Naive B cell (primary cell): ENCODE measurements around the gene MYH11. TPM values are rescaled to one million over a fixed set of nuclear protein-coding genes. Genes with fewer than 3 reads are reported as not detected.

Source experiments
- ATAC-seq, 2 donors: fragments of 150-1000 bp; cut with Tn5 transposase; 2 replicates each; pipeline ENCODE4 v1.10.0; 2021; ENCODE audit warnings: low read depth in 2 of 2, mild to moderate bottlenecking in 2 of 2, moderate library complexity in 2 of 2
- DNase-seq: peaks from one replicate; pipeline ENCODE4 v3.0.0; 2022
- H3K27ac Mint-ChIP-seq, 6 donors: one replicate each; pipeline ENCODE4 v1.8.0; 2020 to 2022; ENCODE audit warnings: mild to moderate bottlenecking in 6 of 6, mixed read lengths in 6 of 6, moderate library complexity in 5 of 6, inconsistent platforms in 2 of 6
- H3K27me3 Mint-ChIP-seq, 3 donors: one replicate each; pipeline ENCODE4 v1.8.0; 2021 to 2022; ENCODE audit warnings: mixed read lengths in 3 of 3, mild to moderate bottlenecking in 1 of 3
- H3K36me3 Mint-ChIP-seq, 2 donors: one replicate each; pipeline ENCODE4 v1.8.0; 2020 to 2022; ENCODE audit warnings: mixed read lengths in 2 of 2, inconsistent platforms in 1 of 2, mild to moderate bottlenecking in 1 of 2
- H3K4me1 Mint-ChIP-seq, 3 donors: one replicate each; pipeline ENCODE4 v1.8.0; 2020 to 2022; ENCODE audit warnings: mixed read lengths in 3 of 3, inconsistent platforms in 1 of 3, mild to moderate bottlenecking in 1 of 3, moderate library complexity in 1 of 3
- H3K4me3 Mint-ChIP-seq, 8 donors: one replicate each; pipeline ENCODE4 v1.8.0; 2020 to 2022; ENCODE audit warnings: mild to moderate bottlenecking in 8 of 8, mixed read lengths in 8 of 8, moderate library complexity in 8 of 8, inconsistent platforms in 2 of 8
- H3K9me3 Mint-ChIP-seq, 7 donors: one replicate each; pipeline ENCODE4 v1.8.0; 2020 to 2022; ENCODE audit warnings: mixed read lengths in 7 of 7, mild to moderate bottlenecking in 5 of 7, inconsistent platforms in 2 of 7, moderate library complexity in 1 of 7
- polyA plus RNA-seq, 6 donors: library from polyadenylated mRNA; unstranded; fragments of 300-500 nt; fragmentation: Illumina TruSeq; gene quantifications; one replicate each; pipeline ENCODE4 v1.2.3, GENCODE V29; 2021; ENCODE audit warnings: low read depth in 6 of 6

The MYH11 gene
- 1 to 10 TPM in 1 of 6 donors, under 1 TPM in 5; 0.22 to 3.2 (median 0.49) TPM for polyA plus RNA-seq

DNA sequence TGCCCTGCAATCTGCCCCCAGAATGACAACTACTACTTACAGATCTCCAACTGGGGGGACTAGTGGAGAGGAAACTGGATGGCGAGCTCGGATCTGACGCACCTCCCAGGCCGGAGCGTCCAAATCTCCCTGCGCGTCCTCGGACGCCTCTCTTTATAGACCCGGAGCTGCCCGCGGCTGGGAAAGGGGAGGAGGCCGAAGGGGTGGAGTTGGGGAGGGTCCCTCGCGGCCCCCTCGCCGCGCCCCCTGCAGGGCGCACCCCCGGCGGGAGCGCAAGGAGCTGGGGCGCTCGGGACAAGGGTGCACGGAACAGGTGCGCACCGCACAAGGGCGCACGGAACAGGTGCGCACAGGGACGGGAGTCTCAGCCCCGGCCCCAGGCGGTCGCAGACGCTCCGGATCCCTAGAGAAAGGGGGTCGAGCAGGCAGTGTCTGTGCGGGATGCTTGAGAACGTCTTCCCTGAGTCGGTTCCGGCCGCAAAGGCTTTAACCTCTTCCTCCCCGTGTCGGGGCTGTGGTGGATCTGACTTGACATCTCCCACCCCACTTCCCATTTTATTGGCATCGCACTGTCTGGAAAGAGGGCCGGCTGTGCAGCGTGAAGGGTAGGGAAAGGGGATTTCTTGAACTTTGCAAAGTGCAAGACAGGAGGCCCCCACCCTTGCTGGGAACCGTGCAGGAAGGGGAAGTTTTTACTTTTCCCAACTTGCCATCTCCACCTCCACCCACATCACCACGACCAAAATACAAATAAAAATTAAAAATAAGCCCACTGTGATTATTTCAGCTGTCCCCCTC is at the start of gene MYH11:
MYH11 (minus strand) TSS at position 128 of the 798 bp plus-strand sequence. CDS start 18,776 bp downstream, outside the sequence.
- peak within 1 kb of the TSS in 6 of 8 donors; percentile 46 to 68 (median 60) for H3K4me3 Mint-ChIP-seq
- H3K27ac Mint-ChIP-seq = peak within 1 kb of the TSS in 1 of 6 donors; percentile 28
- no peaks in the 10 kb centered on the region for H3K9me3 Mint-ChIP-seq
- H3K27me3 Mint-ChIP-seq = peaks cover 26 to 55% (median 37%) of the 10 kb centered on the region in 3 donors
- peaks cover 5 to 8% of the 10 kb centered on the region in 2 donors for H3K36me3 Mint-ChIP-seq
- peaks cover 14 to 21% (median 19%) of the 10 kb centered on the region in 3 donors for H3K4me1 Mint-ChIP-seq
- ATAC-seq = no peak
- no peak for DNase-seq

DNA sequence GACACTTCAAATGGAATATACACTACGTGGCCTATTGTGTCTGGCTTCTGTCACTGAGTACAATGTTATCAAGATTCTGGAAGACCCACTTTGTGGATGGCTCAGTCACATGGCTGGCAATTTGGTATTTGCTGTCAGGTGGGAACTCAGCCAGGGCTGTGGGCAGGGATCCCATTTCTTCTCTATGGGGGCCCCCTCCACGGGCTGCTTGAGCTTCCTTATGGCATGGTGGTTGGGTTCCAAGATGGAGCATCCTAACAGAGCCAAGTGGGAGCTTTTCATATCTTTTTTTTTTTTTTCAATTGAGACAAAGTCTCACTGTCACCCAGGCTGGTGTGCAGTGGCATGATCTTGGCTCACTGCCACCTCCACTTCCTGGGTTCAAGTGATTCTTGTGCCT is 49.6 kb upstream of the MYH11 start:
- Mint-ChIP-seq H3K36me3 (peaks cover 0 to 7% of the 10 kb centered on the region in 2 donors), H3K4me3 (no peak overlapping the region), H3K27me3 (peaks cover 4 to 7% (median 6%) of the 10 kb centered on the region in 3 donors)

DNA sequence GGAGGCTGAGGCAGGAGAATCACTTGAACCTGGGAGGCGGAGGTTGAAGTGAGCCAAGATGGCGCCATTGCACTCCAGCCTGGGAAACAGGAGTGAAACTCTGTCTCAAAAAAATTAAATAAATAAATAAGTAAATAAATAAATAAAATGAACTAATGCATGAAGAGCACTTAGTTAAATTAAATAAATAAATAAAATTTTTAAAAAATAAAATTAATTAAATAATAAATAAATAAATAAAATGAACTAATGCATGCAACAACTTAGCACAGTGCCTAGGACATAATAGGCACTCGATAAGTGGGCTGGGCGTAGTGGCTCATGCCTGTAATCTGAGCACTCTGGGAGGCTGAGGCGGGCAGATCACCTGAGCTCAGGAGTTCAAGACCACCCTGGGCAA is 47.1 kb upstream of the MYH11 start:
- H3K4me1 Mint-ChIP-seq = peaks cover 5 to 17% (median 7%) of the 10 kb centered on the region in 3 donors
- peaks cover 0 to 6% (median 4%) of the 10 kb centered on the region in 3 donors for H3K27me3 Mint-ChIP-seq
- no peaks in the 10 kb centered on the region for H3K36me3 Mint-ChIP-seq
- H3K9me3 Mint-ChIP-seq = peaks cover 0 to 4% (median 0%) of the 10 kb centered on the region in 7 donors
- no peak overlapping the region for H3K27ac Mint-ChIP-seq
- no peak overlapping the region for H3K4me3 Mint-ChIP-seq
- no peak for ATAC-seq
- DNase-seq = no peak

More for the DNA sequence above, 49.6 kb upstream of the MYH11 start:
- Mint-ChIP-seq H3K4me1 (peaks cover 5 to 10% (median 7%) of the 10 kb centered on the region in 3 donors), H3K27ac (no peak overlapping the region), H3K9me3 (peaks cover 0 to 9% (median 0%) of the 10 kb centered on the region in 7 donors)
- ATAC-seq = no peak
- DNase-seq = no peak

- no peaks in the 10 kb centered on the region for H3K36me3 Mint-ChIP-seq
- no peaks in the 10 kb centered on the region for H3K9me3 Mint-ChIP-seq
- H3K27ac Mint-ChIP-seq = no peak overlapping the region
- H3K4me3 Mint-ChIP-seq = no peak overlapping the region
- H3K4me1 Mint-ChIP-seq = peaks cover 5 to 19% (median 12%) of the 10 kb centered on the region in 3 donors
- ATAC-seq = no peak
- no peak for DNase-seq
- H3K27me3 Mint-ChIP-seq = peaks cover 0 to 6% (median 4%) of the 10 kb centered on the region in 3 donors
Measured at GRCh38 chr16:15900901-15901500, 44.2 kb upstream of the MYH11 start.

GRCh38 chr16:15900357-15900756 is 43.5 kb upstream of the MYH11 start:
- DNase-seq (no peak), ATAC-seq (no peak)
- no peak overlapping the region for H3K4me3 Mint-ChIP-seq
- no peaks in the 10 kb centered on the region for H3K9me3 Mint-ChIP-seq
- no peaks in the 10 kb centered on the region for H3K36me3 Mint-ChIP-seq
- peaks cover 0 to 6% (median 4%) of the 10 kb centered on the region in 3 donors for H3K27me3 Mint-ChIP-seq
- peaks cover 5 to 19% (median 12%) of the 10 kb centered on the region in 3 donors for H3K4me1 Mint-ChIP-seq
- no peak overlapping the region for H3K27ac Mint-ChIP-seq

DNA sequence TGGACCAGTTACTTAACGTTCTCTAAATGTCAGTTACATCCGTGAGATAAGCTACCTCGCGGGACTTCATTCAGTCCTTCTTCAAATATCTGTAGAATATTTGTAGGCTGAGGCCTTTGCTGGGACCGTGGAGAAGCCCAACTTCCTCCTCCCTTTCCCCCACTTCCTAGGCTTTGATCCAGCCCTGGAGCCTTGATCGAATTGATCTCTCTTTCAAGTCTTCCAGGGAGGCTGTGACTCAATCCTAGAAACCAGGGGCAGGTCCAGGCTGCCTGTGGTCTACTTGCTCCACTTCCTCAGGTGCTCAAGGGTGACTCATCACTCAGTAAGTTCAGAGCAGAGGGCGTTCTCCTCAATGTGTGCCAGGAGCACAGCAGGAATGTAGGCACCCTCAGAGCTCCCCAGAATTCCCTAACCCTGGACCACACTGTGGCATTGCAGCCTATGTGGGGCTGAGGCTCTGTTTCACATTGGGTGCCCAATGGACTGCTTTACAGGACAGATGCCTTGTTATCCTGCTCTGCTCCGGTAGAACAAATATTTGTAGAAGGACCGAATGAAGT is 42.8 kb upstream of the MYH11 start:
- DNase-seq (no peak), ATAC-seq (no peak)
- H3K27ac Mint-ChIP-seq = no peak overlapping the region
- no peak overlapping the region for H3K4me3 Mint-ChIP-seq
- H3K36me3 Mint-ChIP-seq = no peaks in the 10 kb centered on the region
- H3K4me1 Mint-ChIP-seq = peaks cover 5 to 19% (median 12%) of the 10 kb centered on the region in 3 donors
- no peaks in the 10 kb centered on the region for H3K9me3 Mint-ChIP-seq
- H3K27me3 Mint-ChIP-seq = peaks cover 0 to 3% (median 2%) of the 10 kb centered on the region in 3 donors

DNA sequence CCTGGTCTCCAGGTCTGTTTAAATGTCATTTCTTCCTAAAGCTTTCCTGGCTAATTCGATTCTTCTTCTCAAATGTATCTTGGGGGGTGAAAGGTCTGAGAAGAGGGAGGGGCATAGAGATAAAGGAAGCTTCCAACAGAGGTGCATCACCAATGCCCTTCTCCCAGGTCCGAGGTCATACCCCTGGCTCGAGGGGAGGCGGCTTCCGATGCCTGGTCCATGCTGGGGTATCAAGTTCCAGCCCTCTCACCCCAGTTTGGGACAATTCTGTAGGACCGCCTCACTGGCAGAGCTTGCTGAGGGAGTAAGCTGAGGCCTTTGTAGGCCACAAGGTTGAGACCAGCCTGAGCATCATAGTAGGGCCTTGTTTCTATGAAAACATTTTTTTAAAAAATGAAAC is 41.8 kb upstream of the MYH11 start:
- ATAC-seq = no peak
- Mint-ChIP-seq H3K4me1 (peaks cover 5 to 19% (median 12%) of the 10 kb centered on the region in 3 donors), H3K27me3 (no peaks in the 10 kb centered on the region), H3K9me3 (no peaks in the 10 kb centered on the region), H3K4me3 (peak overlapping the region in 1 of 8 donors; percentile 40), H3K36me3 (no peaks in the 10 kb centered on the region), H3K27ac (peak overlapping the region in 2 of 6 donors; percentile 66 to 68)
- no peak for DNase-seq

GRCh38 chr16:15897834-15898254 is 41.0 kb upstream of the MYH11 start:
- Mint-ChIP-seq H3K4me1 (peaks cover 5 to 19% (median 12%) of the 10 kb centered on the region in 3 donors), H3K9me3 (no peaks in the 10 kb centered on the region), H3K4me3 (peak overlapping the region in 1 of 8 donors; percentile 15), H3K36me3 (no peaks in the 10 kb centered on the region), H3K27me3 (no peaks in the 10 kb centered on the region), H3K27ac (peak overlapping the region in 2 of 6 donors; percentile 38 to 71)
- ATAC-seq (no peak), DNase-seq (no peak)

- H3K4me3 Mint-ChIP-seq = no peak overlapping the region
- ATAC-seq = no peak
- no peaks in the 10 kb centered on the region for H3K27me3 Mint-ChIP-seq
- H3K4me1 Mint-ChIP-seq = peaks cover 5 to 19% (median 12%) of the 10 kb centered on the region in 3 donors
- no peak for DNase-seq
- no peaks in the 10 kb centered on the region for H3K36me3 Mint-ChIP-seq
- H3K9me3 Mint-ChIP-seq = no peaks in the 10 kb centered on the region
- H3K27ac Mint-ChIP-seq = peak overlapping the region in 2 of 6 donors; percentile 18 to 44
Measured at GRCh38 chr16:15897121-15897780, 40.4 kb upstream of the MYH11 start.

DNA sequence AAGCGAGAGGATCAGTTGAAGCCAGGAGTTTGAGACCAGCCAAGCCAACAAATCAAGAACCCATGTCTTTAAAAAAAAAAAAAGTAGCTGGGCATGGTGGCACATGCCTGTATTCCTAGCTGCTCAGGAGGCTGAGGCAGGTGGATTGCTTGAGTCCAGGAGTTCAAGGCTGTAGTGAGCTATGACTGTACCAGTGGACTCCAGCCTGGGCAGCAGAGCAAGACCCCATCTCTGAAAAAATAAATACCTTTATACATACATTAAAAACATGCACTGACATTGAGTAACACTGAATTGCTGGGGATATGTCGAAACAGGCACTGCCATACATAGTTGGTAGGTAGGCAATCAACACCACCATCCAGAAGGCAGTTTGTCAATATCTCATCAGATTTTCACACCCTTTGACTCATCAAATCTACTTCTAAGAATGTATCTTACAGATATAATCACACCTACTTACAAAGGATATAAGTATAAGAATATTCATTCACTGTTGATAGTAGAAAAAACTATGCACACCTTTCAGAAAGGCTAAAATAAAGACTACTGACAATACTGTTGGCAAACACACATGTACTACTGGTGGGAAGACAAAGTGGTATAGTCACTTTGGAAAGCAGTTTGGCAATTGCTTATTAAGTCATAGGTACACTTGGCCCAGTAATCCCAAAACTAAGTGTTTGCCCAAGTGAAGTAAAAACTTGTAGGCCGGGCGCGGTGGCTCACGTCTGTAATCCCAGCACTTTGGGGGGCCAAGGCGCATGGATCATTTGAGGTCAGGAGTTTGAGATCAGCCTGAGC is 37.9 kb upstream of the MYH11 start:
- Mint-ChIP-seq H3K27me3 (no peaks in the 10 kb centered on the region), H3K9me3 (no peaks in the 10 kb centered on the region), H3K36me3 (no peaks in the 10 kb centered on the region), H3K4me3 (no peak overlapping the region), H3K27ac (no peak overlapping the region), H3K4me1 (peaks cover 0 to 12% (median 10%) of the 10 kb centered on the region in 3 donors)
- no peak for DNase-seq
- ATAC-seq = no peak

GRCh38 chr16:15891508-15891907 is 34.7 kb upstream of the MYH11 start:
- ATAC-seq (no peak), DNase-seq (no peak)
- H3K27ac Mint-ChIP-seq = no peak overlapping the region
- no peaks in the 10 kb centered on the region for H3K36me3 Mint-ChIP-seq
- no peaks in the 10 kb centered on the region for H3K27me3 Mint-ChIP-seq
- no peaks in the 10 kb centered on the region for H3K9me3 Mint-ChIP-seq
- peaks cover 15 to 23% (median 16%) of the 10 kb centered on the region in 3 donors for H3K4me1 Mint-ChIP-seq
- peak overlapping the region in 1 of 8 donors; percentile 60 for H3K4me3 Mint-ChIP-seq
